HFF-Myc (cell line): ENCODE data around the gene NDUFS2.

Source experiments
- DNase-seq: peaks from one replicate; pipeline ENCODE4 v3.0.0-alpha.2; 2011; ENCODE audit warnings: low read depth; ENCODE audit errors: extremely low read depth
- H3K4me3 ChIP-seq: replicated peaks from 2 replicates; pipeline ENCODE4 v1.5.1; 2011; ENCODE audit warnings: low read depth, mild to moderate bottlenecking, control low read depth, low read length
- TF ChIP-seq, protein P1 (sequence below): IDR thresholded peaks from 2 replicates; pipeline ENCODE4 v1.5.1; 2012; ENCODE audit warnings: mild to moderate bottlenecking, low read depth, low read length, control low read depth; ENCODE audit errors: missing control alignments

The NDUFS2 gene

DNA sequence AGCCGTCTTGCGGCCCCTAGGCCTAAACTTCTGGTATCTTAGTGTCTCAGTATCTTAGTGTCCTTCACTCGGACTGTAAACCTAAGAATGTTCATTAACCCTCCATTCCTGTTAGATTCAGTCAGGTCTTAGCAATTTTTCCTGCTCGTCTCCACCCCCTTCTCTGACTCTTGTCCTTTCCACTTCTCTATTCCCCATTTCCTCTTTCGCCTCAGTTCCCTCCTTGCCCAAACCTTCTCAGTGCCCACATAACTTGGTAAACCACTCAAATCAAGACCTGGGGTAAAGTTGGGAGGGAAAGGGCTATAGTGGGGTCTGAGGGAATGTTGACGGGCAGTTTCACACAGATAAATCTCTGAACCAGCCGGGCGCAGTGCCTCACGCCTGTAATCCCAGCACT lies 12.2 kb downstream of the NDUFS2 start:
- TF ChIP-seq, protein P1, sequence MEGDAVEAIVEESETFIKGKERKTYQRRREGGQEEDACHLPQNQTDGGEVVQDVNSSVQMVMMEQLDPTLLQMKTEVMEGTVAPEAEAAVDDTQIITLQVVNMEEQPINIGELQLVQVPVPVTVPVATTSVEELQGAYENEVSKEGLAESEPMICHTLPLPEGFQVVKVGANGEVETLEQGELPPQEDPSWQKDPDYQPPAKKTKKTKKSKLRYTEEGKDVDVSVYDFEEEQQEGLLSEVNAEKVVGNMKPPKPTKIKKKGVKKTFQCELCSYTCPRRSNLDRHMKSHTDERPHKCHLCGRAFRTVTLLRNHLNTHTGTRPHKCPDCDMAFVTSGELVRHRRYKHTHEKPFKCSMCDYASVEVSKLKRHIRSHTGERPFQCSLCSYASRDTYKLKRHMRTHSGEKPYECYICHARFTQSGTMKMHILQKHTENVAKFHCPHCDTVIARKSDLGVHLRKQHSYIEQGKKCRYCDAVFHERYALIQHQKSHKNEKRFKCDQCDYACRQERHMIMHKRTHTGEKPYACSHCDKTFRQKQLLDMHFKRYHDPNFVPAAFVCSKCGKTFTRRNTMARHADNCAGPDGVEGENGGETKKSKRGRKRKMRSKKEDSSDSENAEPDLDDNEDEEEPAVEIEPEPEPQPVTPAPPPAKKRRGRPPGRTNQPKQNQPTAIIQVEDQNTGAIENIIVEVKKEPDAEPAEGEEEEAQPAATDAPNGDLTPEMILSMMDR: no peak
- H3K4me3 ChIP-seq: no peak overlapping the region
- no peak for DNase-seq

DNA sequence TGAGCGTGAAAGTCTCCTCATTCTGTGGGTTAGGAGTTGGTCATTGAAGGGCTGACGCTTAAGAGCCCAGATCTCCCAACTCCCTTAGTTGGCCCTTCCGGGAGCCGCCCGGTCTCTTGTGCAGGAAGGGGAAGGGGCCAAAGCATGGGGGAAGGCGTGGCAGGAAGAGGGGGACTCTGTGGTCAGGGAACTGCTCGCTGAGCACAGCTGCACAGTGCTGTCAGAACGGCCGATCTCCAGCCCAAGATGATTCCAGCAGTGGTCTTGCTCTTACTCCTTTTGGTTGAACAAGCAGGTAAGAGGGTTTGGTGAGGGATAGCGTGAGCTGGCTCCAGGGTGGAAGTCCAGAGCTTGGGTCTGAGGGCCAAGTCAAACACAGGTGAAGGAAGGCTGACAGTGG lies 12.9 kb downstream of the NDUFS2 start, which contains the start of gene FCER1G:
Gene FCER1G, plus strand, starts transcription at position 220 of the 400 bp plus-strand sequence. Its CDS starts 27 bp downstream, at position 247.
- H3K4me3 ChIP-seq: no peak within 1 kb of the TSS
- no peak for DNase-seq
- TF ChIP-seq, protein P1: no peak

DNA sequence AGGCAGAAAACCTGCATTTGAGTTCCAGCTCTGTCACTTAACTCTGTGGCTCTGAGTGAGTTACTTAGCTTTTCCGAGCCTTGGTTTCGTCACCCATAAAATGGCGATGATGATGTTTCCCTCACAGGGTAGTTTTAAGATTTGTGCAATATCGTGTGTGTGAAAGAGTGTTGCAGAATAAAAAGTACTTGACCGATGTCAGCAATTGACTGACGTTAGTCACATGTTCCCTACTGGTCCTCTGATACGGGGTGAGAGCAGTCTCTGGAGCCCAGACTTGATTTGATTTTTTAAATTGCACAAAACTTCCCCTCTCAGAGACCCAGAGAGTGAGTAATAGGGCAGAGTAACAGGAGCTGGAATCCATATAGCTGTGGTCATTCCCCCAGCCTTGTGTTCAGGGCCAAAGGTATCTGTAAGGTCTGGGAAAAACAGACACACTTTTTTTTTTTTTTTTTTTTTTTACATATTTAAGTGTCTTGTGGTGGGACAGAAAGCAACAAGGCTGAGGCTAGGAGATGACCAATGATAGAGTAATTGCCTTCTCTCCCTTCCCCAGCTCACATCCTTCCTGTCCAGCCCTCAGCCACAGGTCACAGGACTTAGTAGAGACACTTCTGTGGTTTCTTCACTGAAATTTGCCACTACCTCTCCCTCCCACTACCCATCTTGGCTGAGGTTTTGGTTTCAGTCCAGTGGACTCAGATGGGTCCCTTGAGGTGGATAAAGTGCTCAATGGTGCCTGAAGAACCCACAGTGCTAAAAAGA lies 15.0 kb downstream of the NDUFS2 start:
- TF ChIP-seq, protein P1: no peak
- DNase-seq: no peak
- no peak overlapping the region for H3K4me3 ChIP-seq

DNA sequence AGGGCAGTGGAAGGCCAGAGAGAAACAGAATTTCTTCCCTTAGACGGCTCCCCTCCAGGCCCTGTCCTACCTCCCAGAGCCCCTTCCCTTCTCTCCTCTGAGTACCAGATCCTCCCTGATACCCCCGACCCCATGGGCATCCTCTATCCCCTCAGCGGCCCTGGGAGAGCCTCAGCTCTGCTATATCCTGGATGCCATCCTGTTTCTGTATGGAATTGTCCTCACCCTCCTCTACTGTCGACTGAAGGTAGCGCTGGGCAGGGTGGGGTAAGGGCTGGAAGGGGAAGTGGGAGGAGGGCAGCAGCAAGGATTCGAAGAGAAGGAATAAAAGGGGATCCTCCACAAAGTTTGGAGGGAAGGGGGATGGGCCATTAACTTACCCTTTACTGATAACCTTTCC lies 15.7 kb downstream of the NDUFS2 start:
- no peak overlapping the region for H3K4me3 ChIP-seq
- DNase-seq: no peak
- TF ChIP-seq, protein P1: no peak

DNA sequence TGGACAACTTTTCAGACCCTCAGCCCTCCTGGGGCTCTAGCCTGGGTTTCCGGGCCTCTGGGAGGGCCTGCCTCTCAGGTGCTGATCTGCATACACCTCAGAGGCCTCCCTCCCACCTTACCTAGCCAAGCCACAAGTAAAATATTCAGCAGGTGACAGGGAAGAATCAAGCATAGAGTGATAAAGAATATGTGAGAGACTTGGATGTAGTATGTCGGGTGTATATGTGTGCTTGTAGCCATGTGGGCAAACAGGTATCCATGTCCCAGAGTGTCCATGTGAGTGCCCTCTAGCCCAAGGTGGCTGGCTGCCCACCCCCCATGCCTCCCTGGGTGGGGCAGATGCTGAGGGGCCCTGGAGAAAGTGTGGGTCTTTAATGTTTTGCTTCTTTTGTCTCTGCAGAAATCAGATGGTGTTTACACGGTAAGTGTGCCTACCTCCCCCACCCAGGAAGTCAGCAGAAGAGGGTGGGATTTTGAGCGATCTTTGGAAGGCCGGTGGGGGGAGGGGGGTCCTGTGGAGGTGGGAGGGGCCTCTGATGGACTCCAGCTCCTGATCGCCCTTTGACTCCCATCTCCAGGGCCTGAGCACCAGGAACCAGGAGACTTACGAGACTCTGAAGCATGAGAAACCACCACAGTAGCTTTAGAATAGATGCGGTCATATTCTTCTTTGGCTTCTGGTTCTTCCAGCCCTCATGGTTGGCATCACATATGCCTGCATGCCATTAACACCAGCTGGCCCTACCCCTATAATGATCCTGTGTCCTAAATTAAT lies 16.3 kb downstream of the NDUFS2 start:
- no peak for DNase-seq

DNA sequence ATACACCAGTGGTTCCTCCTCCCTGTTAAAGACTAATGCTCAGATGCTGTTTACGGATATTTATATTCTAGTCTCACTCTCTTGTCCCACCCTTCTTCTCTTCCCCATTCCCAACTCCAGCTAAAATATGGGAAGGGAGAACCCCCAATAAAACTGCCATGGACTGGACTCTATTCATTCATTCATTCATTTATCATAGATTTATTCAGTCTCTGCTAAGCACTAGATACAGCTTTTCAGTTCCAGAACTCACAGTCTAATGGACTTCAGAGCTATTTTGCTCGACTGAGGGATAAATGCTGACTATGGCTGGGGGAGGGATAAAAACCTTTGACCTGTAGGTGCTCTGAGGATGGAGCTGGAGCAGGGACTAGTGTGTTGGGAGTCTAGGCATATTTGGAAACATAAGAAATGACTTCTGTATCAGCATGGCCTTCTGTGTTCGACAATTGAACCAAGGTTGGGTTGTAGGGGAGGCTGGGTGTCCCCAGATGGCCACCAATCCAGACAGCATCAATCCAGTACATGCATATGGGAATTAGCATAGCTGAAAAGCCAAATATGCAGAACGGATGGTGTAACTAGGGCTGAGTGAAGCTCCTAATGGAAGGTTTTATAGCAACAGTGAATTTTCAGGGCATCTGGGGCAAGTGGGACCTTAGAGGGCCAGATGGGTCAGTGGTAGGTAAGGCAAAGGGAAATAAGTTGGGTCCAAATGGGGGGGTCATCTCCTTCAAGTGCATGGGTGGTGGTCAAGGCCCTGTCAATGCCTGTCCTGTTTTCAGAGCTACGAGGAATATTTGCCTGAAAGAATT lies 17.1 kb downstream of the NDUFS2 start:
- TF ChIP-seq, protein P1: no peak
- no peak for DNase-seq

More for the DNA sequence above, 16.3 kb downstream of the NDUFS2 start:
- H3K4me3 ChIP-seq: no peak overlapping the region
- TF ChIP-seq, protein P1: no peak

More for the DNA sequence above, 17.1 kb downstream of the NDUFS2 start:
- H3K4me3 ChIP-seq: no peak overlapping the region
